Keratinocyte (primary cell): ENCODE data around the gene NEB.

Experiments used
- EZH2 ChIP-seq: IDR thresholded peaks from one replicate; pipeline ENCODE4 v1.6.1; 2012; ENCODE audit warnings: inconsistent platforms, mild to moderate bottlenecking, low read length, moderate library complexity
- TF ChIP-seq, protein P1 (sequence below), 3 experiments: IDR thresholded peaks in 1 of 3; conservative IDR thresholded peaks in 1 of 3; optimal IDR thresholded peaks in 1 of 3; 2 replicates in 2 of 3; 3 replicates in 1 of 3; pipeline versions ENCODE3 to v1.5.1; 2011; ENCODE audit warnings: low read length in 3 of 3, mild to moderate bottlenecking in 3 of 3, moderate library complexity in 2 of 3, control low read depth in 1 of 3, inconsistent platforms in 1 of 3; ENCODE audit not compliant: insufficient read depth in 2 of 3; ENCODE audit errors: extremely low read depth in 1 of 3

DNA sequence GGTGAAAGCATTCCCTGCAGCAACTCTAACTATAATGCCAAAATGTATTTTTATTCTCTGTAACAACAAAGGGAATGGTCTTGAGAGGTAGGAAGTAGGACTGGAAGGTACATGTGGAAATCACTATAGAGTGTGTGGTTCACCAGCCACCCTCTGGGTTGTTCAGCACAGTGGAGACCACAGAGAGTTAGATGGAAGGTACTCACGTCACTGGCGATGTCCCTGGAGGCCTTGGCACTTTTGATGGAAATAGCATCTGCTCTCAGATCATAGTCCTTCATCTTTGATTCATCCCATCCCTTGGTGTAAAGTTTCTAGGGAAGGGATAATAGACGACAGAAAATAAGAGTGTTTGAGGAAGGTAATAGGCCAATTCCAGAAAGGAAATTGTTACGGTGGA is 124.0 kb downstream of the NEB start:
- TF ChIP-seq, protein P1, sequence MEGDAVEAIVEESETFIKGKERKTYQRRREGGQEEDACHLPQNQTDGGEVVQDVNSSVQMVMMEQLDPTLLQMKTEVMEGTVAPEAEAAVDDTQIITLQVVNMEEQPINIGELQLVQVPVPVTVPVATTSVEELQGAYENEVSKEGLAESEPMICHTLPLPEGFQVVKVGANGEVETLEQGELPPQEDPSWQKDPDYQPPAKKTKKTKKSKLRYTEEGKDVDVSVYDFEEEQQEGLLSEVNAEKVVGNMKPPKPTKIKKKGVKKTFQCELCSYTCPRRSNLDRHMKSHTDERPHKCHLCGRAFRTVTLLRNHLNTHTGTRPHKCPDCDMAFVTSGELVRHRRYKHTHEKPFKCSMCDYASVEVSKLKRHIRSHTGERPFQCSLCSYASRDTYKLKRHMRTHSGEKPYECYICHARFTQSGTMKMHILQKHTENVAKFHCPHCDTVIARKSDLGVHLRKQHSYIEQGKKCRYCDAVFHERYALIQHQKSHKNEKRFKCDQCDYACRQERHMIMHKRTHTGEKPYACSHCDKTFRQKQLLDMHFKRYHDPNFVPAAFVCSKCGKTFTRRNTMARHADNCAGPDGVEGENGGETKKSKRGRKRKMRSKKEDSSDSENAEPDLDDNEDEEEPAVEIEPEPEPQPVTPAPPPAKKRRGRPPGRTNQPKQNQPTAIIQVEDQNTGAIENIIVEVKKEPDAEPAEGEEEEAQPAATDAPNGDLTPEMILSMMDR (optimal IDR thresholded peaks at IDR 0.05 in 1 of 3, IDR thresholded peaks at IDR 0.05 in 1 of 3, conservative IDR thresholded peaks at IDR 0.05 in 1 of 3; ENCODE audit: extremely low read depth in 1 of 3, insufficient read depth in 2 of 3, low read length in 3 of 3), result no peak
- no peak for TF ChIP-seq EZH2
